Kidney (tissue), 14 donors: Measurements from ENCODE around the gene GPR143. TPM values are rescaled to one million over a fixed set of nuclear protein-coding genes. Genes with fewer than 3 reads are reported as not detected.

ENCODE experiments used
- DNase-seq, 5 donors: peaks; one replicate each; pipeline ENCODE4 v3.0.0-alpha.2; 2013 to 2020
- FAIRE-seq: peaks from 2 replicates; lab custom pipeline; 2012; peaks lifted over from hg19 to GRCh38; lab: Jason Lieb, UNC
- H3K27ac ChIP-seq, 2 donors: one replicate each; pipeline ENCODE4 v1.7.0; 2013; ENCODE audit warnings: low read depth in 2 of 2, low read length in 2 of 2, inconsistent platforms in 1 of 2
- H3K27me3 ChIP-seq: one replicate; pipeline ENCODE4 v1.7.1; 2013; ENCODE audit warnings: low read length, inconsistent platforms; ENCODE audit not compliant: control insufficient read depth, insufficient read depth
- H3K36me3 ChIP-seq, 3 donors: one replicate each; pipeline versions ENCODE4 v1.7.0 to v1.7.1; 2013; ENCODE audit warnings: low read length in 3 of 3, control low read depth in 1 of 3, inconsistent platforms in 1 of 3; ENCODE audit not compliant: insufficient read depth in 3 of 3, control insufficient read depth in 2 of 3
- H3K4me1 ChIP-seq, 3 donors: one replicate each; pipeline versions ENCODE4 v1.7.0 to v1.7.1; 2013; ENCODE audit warnings: low read length in 3 of 3, inconsistent platforms in 1 of 3, low read depth in 1 of 3; ENCODE audit not compliant: control insufficient read depth in 2 of 3, insufficient read depth in 2 of 3
- H3K4me3 ChIP-seq, 3 donors: one replicate each; pipeline versions ENCODE4 v1.7.0 to v1.8.1; 2013; ENCODE audit warnings: low read length in 3 of 3, control low read depth in 1 of 3, inconsistent platforms in 1 of 3
- H3K9ac ChIP-seq, 3 donors: one replicate each; pipeline versions ENCODE4 v1.7.0 to v1.7.1; 2013; ENCODE audit warnings: low read length in 3 of 3, control low read depth in 1 of 3, inconsistent platforms in 1 of 3
- H3K9me3 ChIP-seq, 3 donors: one replicate each; pipeline versions ENCODE4 v1.7.0 to v1.7.1; 2013; ENCODE audit warnings: low read length in 3 of 3, control low read depth in 1 of 3, inconsistent platforms in 1 of 3; ENCODE audit not compliant: control insufficient read depth in 2 of 3, insufficient read depth in 1 of 3
- CTCF ChIP-seq: IDR thresholded peaks from 3 replicates; pipeline ENCODE4 v1.5.1; 2012; ENCODE audit warnings: mild to moderate bottlenecking, moderate library complexity, borderline replicate concordance; ENCODE audit not compliant: insufficient read depth; ENCODE audit errors: extremely low read depth
- intact Hi-C: fragments of 100-400 bp; cut with DNase I; formaldehyde crosslinking; loops from one replicate; pipeline ENCODE4 v1.11.1; 2022
- polyA plus RNA-seq: library from polyadenylated mRNA; stranded (reverse); fragments of 350-450 nt; fragmentation: Illumina TruSeq; extraction: RNeasy Lipid Tissue Mini Kit (QIAGEN cat#74804); gene quantifications from one replicate; pipeline ENCODE4 v1.2.3, GENCODE V29; 2014; ENCODE audit warnings: low read depth, low replicate concordance; ENCODE audit not compliant: insufficient read depth
- total RNA-seq: library from RNA; stranded (reverse); fragmentation: NEBNext Ultra II Directional; extraction: Animal tissue kit (Norgen Biotek cat#: 25700); gene quantifications from one replicate; pipeline ENCODE4 v1.2.1, GENCODE V29; 2021
- donor health status: control.
- donor health status: control.
- donor health status: control.
- donor health status: control.
- donor health status: control.
- donor health status: DM: yes; HTN: yes; CAD: no.
- donor health status: Normal renal cell carcinoma (clear cell type).

GPR143 gene
- total and polyA plus RNA-seq, 2 donors from 2014 or later, result 8.2 to 8.7 TPM

- Histone ChIP-seq H3K9me3 (no peaks in the 10 kb centered on the region), H3K4me1 (no peaks in the 10 kb centered on the region), H3K4me3 (no peak overlapping the region), H3K27ac (no peak overlapping the region), H3K36me3 (no peaks in the 10 kb centered on the region), H3K27me3 (no peaks in the 10 kb centered on the region), H3K9ac (no peak overlapping the region)
- DNase-seq, result peak in 2 of 5 donors; percentile 16 to 52
- no peak for FAIRE-seq
- intact Hi-C loops, result no loop called here
- no peak for TF ChIP-seq CTCF
Observed at GRCh38 chrX:9738151-9738550, 27.5 kb downstream of the GPR143 start.

- Histone ChIP-seq H3K9me3 (no peaks in the 10 kb centered on the region), H3K4me3 (no peak overlapping the region), H3K4me1 (no peaks in the 10 kb centered on the region), H3K27ac (no peak overlapping the region), H3K9ac (no peak overlapping the region), H3K36me3 (no peaks in the 10 kb centered on the region), H3K27me3 (no peaks in the 10 kb centered on the region)
- no peak for DNase-seq
- intact Hi-C loops, result no loop called here
- TF ChIP-seq CTCF, result no peak
- FAIRE-seq, result no peak
Observed at GRCh38 chrX:9737363-9737762, 28.3 kb downstream of the GPR143 start.

DNA sequence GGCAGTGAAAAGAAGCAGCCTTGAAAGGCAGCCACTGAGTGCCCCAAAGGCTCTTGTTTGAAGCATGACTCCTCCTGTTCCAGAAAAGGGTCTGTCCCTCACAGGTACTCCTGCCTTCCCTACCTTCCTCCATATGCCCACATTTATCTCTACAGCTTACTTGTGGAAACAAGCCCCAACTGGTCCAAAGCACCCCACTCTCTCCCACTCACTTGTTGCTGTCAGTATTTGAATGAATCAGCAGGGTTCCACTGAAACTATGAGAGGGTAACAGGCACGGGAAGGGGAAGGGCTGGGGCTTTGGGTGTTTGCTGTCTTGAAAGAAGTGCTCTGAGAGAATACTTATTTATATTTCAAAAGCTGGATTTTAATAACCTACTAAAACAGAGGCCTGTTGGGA is 34.9 kb downstream of the GPR143 start:
- FAIRE-seq, result no peak
- intact Hi-C loops, result no loop called here

More for the DNA sequence above, 34.9 kb downstream of the GPR143 start:
- Histone ChIP-seq H3K27me3 (no peaks in the 10 kb centered on the region), H3K9ac (no peak overlapping the region), H3K4me3 (no peak overlapping the region), H3K27ac (no peak overlapping the region), H3K4me1 (no peaks in the 10 kb centered on the region), H3K36me3 (no peaks in the 10 kb centered on the region), H3K9me3 (peaks cover 0 to 6% (median 0%) of the 10 kb centered on the region in 3 donors)
- no peak for DNase-seq
- no peak for TF ChIP-seq CTCF
